ENCODE data around the gene TTLL4. TPM values are rescaled to one million over a fixed set of nuclear protein-coding genes. Genes with fewer than 3 reads are reported as not detected.

The TTLL4 gene
- total and polyA plus RNA-seq, 2 of the 8 experiments (the other 6 are each of a cell fraction or from before 2014, with no cell fraction given), result 71.1 to 105 TPM

GRCh38 chr2:218691234-218691633 lies 19.4 kb upstream of the TTLL4 start:
- no peak overlapping the region for H4K8ac ChIP-seq (ENCODE audit: extremely low read depth, insufficient read depth, low read length)
- H3K27ac ChIP-seq (ENCODE audit: low read depth, low read length), result no peak overlapping the region
- DNase-seq (ENCODE audit: low read depth in 1 of 2, low spot score in 2 of 2) (no peak), FAIRE-seq (no peak)
- no peak overlapping the region for H2BK12ac ChIP-seq (ENCODE audit: low read depth, low read length)
- H3K56ac ChIP-seq (replicated peaks; ENCODE audit: insufficient read length, low read depth, low read length), result no peak overlapping the region
- H3K9ac ChIP-seq (replicated peaks in 1 of 4; ENCODE audit: extremely low read depth in 1 of 4, low read depth in 3 of 4, low read length in 3 of 4), result no peak overlapping the region
- no peaks in the 10 kb centered on the region for H3K9me3 ChIP-seq (ENCODE audit: insufficient read depth in 2 of 2, low read depth in 1 of 2, low read length in 1 of 2)
- no peak overlapping the region for H2AK5ac ChIP-seq (ENCODE audit: low read depth, low read length)
- H3K4me3 ChIP-seq (ENCODE audit: extremely low read depth in 1 of 4, insufficient read depth in 2 of 4, low read depth in 3 of 4, low read length in 4 of 4), result no peak overlapping the region
- no peak overlapping the region for H2BK5ac ChIP-seq (ENCODE audit: low read depth, low read length)
- H3K36me3 ChIP-seq (ENCODE audit: control insufficient read depth in 2 of 4, insufficient read depth in 4 of 4, low read length in 3 of 4), result peaks cover 0 to 28% (median 13%) of the 10 kb centered on the region in 4 experiments; a peak in 5 of 8 replicates
- TF ChIP-seq CTCF (IDR thresholded peaks at IDR 0.05; ENCODE audit: control extremely low read depth in 1 of 3, insufficient read depth in 1 of 3, low read depth in 1 of 3, low read length in 3 of 3), result no peak
- no peak overlapping the region for H4K5ac ChIP-seq (ENCODE audit: insufficient read length, low read depth, low read length)
- H3K14ac ChIP-seq (ENCODE audit: insufficient read length), result no peak overlapping the region
- H3K79me1 ChIP-seq (ENCODE audit: low read depth, low read length), result no peaks in the 10 kb centered on the region
- H2AFZ ChIP-seq (ENCODE audit: low read length), result no peak overlapping the region
- no peaks in the 10 kb centered on the region for H3K27me3 ChIP-seq (replicated peaks in 1 of 4; ENCODE audit: control insufficient read depth in 3 of 4, extremely low read depth in 1 of 4, insufficient read depth in 3 of 4, low read length in 3 of 4)
- H3K23me2 ChIP-seq (ENCODE audit: low read depth, low read length), result no peaks in the 10 kb centered on the region; the same call in 1 of the 2 replicates
- H4K91ac ChIP-seq (replicated peaks; ENCODE audit: insufficient read length, low read length), result no peak overlapping the region
- no peak overlapping the region for H3K4ac ChIP-seq (replicated peaks; ENCODE audit: insufficient read length, low read depth, low read length)
- H2BK15ac ChIP-seq (ENCODE audit: low read length), result no peak overlapping the region
- POLR2A ChIA-PET (ENCODE audit: partially characterized antibody), result no interaction called here
- no peaks in the 10 kb centered on the region for H4K20me1 ChIP-seq (replicated peaks in 1 of 2; ENCODE audit: control insufficient read depth in 1 of 2, insufficient read depth in 2 of 2, low read length in 2 of 2)
- H2BK120ac ChIP-seq (replicated peaks; ENCODE audit: low read depth, low read length), result no peak overlapping the region
- no peak overlapping the region for H3K4me2 ChIP-seq (ENCODE audit: insufficient read depth in 1 of 2, low read depth in 2 of 2, low read length in 2 of 2)
- no peaks in the 10 kb centered on the region for H3K4me1 ChIP-seq (replicated peaks in 1 of 4; ENCODE audit: control insufficient read depth in 3 of 4, insufficient read depth in 4 of 4, low read length in 3 of 4)
- no peak overlapping the region for H3K18ac ChIP-seq (ENCODE audit: extremely low read depth, low read length)
- H3K79me2 ChIP-seq (ENCODE audit: control insufficient read depth in 1 of 2, insufficient read depth in 2 of 2, low read length in 2 of 2), result no peaks in the 10 kb centered on the region
- H2BK20ac ChIP-seq (ENCODE audit: low read length), result no peak overlapping the region
- CTCF ChIA-PET (ENCODE audit: partially characterized antibody), result interaction anchor here (0.6 to 0.7 kb wide), 2 partner anchors 19 to 275 kb away, joined by 3 read pairs; partner anchors contain the start of genes RNF25 and STK36
- H3K23ac ChIP-seq (ENCODE audit: insufficient read length), result no peak overlapping the region

All from H1 (cell line).